T-helper 2 cell treated with Interferon-gamma antibody and Interleukin-4, amounts not matched to agents 100 ng/mL and 5 ng/mL, for 36 hours (primary cell): ENCODE measurements around the gene SH2D3A. TPM values are rescaled to one million over a fixed set of nuclear protein-coding genes. Genes with fewer than 3 reads are reported as not detected.

Experiments
- intact Hi-C: fragments of 100-400 bp; cut with micrococcal nuclease; formaldehyde crosslinking; loops from one replicate; pipeline ENCODE4 v1.15.1; 2023
- total RNA-seq: library from RNA; stranded (reverse); gene quantifications from 2 replicates; pipeline ENCODE4 v1.2.3, GENCODE V29; 2022

SH2D3A gene
- total RNA-seq, 1 donor from 2014 or later = 21.0 TPM

- intact Hi-C loops = no loop called here
Measured at GRCh38 chr19:6724631-6725492, 42.4 kb downstream of the SH2D3A start.

- intact Hi-C loops = no loop called here
Measured at GRCh38 chr19:6723738-6724137, 43.5 kb downstream of the SH2D3A start.

GRCh38 chr19:6723108-6723618 lies 44.1 kb downstream of the SH2D3A start:
- intact Hi-C loops = no loop called here

- intact Hi-C loops = no loop called here
Measured at GRCh38 chr19:6721773-6722172, 45.5 kb downstream of the SH2D3A start.

GRCh38 chr19:6721138-6721474 lies 46.1 kb downstream of the SH2D3A start:
- intact Hi-C loops = no loop called here

GRCh38 chr19:6720369-6721137 lies 46.7 kb downstream of the SH2D3A start, which contains the start of gene C3:
Gene C3 (minus strand): TSS chr19:6720650. CDS start chr19:6720589, 61 bp downstream.
- intact Hi-C loops = no loop called here

GRCh38 chr19:6719992-6720368 lies 47.3 kb downstream of the SH2D3A start:
- intact Hi-C loops = no loop called here

- intact Hi-C loops = no loop called here
Measured at GRCh38 chr19:6719540-6719861, 47.7 kb downstream of the SH2D3A start.

- intact Hi-C loops = no loop called here
Measured at GRCh38 chr19:6718741-6719539, 48.3 kb downstream of the SH2D3A start.

- intact Hi-C loops = no loop called here
Measured at GRCh38 chr19:6718111-6718740, 49.0 kb downstream of the SH2D3A start.

GRCh38 chr19:6717441-6717971 lies 49.7 kb downstream of the SH2D3A start:
- intact Hi-C loops = no loop called here

GRCh38 chr19:6717036-6717435 lies 50.2 kb downstream of the SH2D3A start:
- intact Hi-C loops = no loop called here

- intact Hi-C loops = no loop called here
Measured at GRCh38 chr19:6716610-6716970, 50.6 kb downstream of the SH2D3A start.

GRCh38 chr19:6714749-6715555 lies 52.3 kb downstream of the SH2D3A start:
- intact Hi-C loops = no loop called here

GRCh38 chr19:6713773-6714692 lies 53.2 kb downstream of the SH2D3A start:
- intact Hi-C loops = no loop called here

- intact Hi-C loops = no loop called here
Measured at GRCh38 chr19:6712692-6713670, 54.3 kb downstream of the SH2D3A start.

- intact Hi-C loops = no loop called here
Measured at GRCh38 chr19:6712231-6712630, 55.0 kb downstream of the SH2D3A start.

- intact Hi-C loops = no loop called here
Measured at GRCh38 chr19:6711605-6712004, 55.6 kb downstream of the SH2D3A start.
